Measurements from ENCODE around the gene CST6. TPM values are rescaled to one million over a fixed set of nuclear protein-coding genes. Genes with fewer than 3 reads are reported as not detected.

Gene CST6
- total and polyA plus RNA-seq, 2 of the 13 experiments (the other 11 are each of a cell fraction or from before 2014, with no cell fraction given) = not detected

DNA sequence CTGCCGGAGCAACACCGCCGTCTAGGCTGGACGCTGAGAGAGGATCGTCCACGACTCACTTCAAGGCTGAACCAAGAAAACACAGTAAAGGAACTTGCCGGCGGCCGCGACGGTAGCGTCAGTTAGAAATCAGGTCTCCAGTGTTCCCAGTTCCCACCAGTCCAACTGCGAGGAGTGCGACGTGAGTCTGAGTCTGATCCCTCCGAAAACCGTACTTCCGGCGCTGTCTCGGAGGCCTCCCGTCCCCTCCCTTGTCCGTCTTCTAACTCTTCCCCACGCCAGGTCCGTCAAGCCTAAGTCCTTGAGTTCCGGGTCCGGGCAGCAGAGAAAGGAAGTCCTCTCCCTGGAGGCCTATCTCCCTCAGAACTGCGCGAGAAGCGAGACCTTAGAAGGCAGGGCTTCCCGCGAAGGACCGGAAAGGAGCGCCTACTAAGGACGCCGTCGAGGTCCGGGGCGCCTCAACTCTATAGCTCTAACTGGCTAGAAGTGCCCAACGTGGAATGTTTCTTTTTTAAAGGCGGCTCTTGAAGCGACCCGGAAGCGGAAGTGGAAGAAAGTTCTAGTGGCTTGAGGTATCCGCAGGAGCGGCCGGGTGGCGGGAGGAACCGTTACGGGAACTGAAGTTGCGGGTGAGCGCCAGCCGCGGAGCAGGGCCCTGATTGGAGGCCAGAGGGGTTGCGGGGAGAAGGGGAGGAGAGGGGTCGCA is 9.7 kb upstream of the CST6 start, which contains the start of the genes BANF1 and EIF1AD (continued):
- TF ChIP-seq NONO (IDR thresholded peaks at IDR 0.05) (no peak), NONO (CRISPR knock-in tag; conservative IDR thresholded peaks at IDR 0.05) (peak; percentile 87), KLF11 (CRISPR knock-in tag; IDR thresholded peaks at IDR 0.05) (peak; percentile 89; the same call in 1 of the 2 replicates), TEAD3 (CRISPR knock-in tag; optimal IDR thresholded peaks at IDR 0.05; ENCODE audit: borderline replicate concordance) (peak; percentile 87), U2AF2 (IDR thresholded peaks at IDR 0.05; ENCODE audit: low read depth, low read length) (no peak), BCL6 (CRISPR knock-in tag; IDR thresholded peaks at IDR 0.05) (no peak), SNAI1 (CRISPR knock-in tag; IDR thresholded peaks at IDR 0.05; ENCODE audit: borderline replicate concordance) (no peak; the same call in 1 of the 2 replicates), KDM5A (IDR thresholded peaks at IDR 0.05; ENCODE audit: borderline replicate concordance, low read length) (peak; percentile 99), ZSCAN21 (CRISPR knock-in tag; IDR thresholded peaks at IDR 0.05; ENCODE audit: borderline replicate concordance) (peak; percentile 60; the same call in 1 of the 2 replicates), ZNF839 (CRISPR knock-in tag; IDR thresholded peaks at IDR 0.05; ENCODE audit: borderline replicate concordance) (peak; percentile 98), HDAC1 (CRISPR knock-in tag; IDR thresholded peaks at IDR 0.05) (peak; percentile 96), ZNF17 (CRISPR knock-in tag; IDR thresholded peaks at IDR 0.05) (no peak), HHEX (CRISPR knock-in tag; IDR thresholded peaks at IDR 0.05) (peak; percentile 46; the same call in 1 of the 2 replicates), TBL1XR1 (IDR thresholded peaks at IDR 0.05; ENCODE audit: borderline replicate concordance, low read length, partially characterized antibody) (peak; percentile 76)
- TF ChIP-seq, protein P1, sequence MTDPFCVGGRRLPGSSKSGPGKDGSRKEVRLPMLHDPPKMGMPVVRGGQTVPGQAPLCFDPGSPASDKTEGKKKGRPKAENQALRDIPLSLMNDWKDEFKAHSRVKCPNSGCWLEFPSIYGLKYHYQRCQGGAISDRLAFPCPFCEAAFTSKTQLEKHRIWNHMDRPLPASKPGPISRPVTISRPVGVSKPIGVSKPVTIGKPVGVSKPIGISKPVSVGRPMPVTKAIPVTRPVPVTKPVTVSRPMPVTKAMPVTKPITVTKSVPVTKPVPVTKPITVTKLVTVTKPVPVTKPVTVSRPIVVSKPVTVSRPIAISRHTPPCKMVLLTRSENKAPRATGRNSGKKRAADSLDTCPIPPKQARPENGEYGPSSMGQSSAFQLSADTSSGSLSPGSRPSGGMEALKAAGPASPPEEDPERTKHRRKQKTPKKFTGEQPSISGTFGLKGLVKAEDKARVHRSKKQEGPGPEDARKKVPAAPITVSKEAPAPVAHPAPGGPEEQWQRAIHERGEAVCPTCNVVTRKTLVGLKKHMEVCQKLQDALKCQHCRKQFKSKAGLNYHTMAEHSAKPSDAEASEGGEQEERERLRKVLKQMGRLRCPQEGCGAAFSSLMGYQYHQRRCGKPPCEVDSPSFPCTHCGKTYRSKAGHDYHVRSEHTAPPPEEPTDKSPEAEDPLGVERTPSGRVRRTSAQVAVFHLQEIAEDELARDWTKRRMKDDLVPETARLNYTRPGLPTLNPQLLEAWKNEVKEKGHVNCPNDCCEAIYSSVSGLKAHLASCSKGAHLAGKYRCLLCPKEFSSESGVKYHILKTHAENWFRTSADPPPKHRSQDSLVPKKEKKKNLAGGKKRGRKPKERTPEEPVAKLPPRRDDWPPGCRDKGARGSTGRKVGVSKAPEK (CRISPR knock-in tag; IDR thresholded peaks at IDR 0.05; ENCODE audit: borderline replicate concordance) = no peak
- TF ChIP-seq, protein P2, sequence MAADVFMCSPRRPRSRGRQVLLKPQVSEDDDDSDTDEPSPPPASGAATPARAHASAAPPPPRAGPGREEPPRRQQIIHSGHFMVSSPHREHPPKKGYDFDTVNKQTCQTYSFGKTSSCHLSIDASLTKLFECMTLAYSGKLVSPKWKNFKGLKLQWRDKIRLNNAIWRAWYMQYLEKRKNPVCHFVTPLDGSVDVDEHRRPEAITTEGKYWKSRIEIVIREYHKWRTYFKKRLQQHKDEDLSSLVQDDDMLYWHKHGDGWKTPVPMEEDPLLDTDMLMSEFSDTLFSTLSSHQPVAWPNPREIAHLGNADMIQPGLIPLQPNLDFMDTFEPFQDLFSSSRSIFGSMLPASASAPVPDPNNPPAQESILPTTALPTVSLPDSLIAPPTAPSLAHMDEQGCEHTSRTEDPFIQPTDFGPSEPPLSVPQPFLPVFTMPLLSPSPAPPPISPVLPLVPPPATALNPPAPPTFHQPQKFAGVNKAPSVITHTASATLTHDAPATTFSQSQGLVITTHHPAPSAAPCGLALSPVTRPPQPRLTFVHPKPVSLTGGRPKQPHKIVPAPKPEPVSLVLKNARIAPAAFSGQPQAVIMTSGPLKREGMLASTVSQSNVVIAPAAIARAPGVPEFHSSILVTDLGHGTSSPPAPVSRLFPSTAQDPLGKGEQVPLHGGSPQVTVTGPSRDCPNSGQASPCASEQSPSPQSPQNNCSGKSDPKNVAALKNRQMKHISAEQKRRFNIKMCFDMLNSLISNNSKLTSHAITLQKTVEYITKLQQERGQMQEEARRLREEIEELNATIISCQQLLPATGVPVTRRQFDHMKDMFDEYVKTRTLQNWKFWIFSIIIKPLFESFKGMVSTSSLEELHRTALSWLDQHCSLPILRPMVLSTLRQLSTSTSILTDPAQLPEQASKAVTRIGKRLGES (CRISPR knock-in tag; IDR thresholded peaks at IDR 0.05; ENCODE audit: borderline replicate concordance) = no peak
- TF ChIP-seq, protein P3, sequence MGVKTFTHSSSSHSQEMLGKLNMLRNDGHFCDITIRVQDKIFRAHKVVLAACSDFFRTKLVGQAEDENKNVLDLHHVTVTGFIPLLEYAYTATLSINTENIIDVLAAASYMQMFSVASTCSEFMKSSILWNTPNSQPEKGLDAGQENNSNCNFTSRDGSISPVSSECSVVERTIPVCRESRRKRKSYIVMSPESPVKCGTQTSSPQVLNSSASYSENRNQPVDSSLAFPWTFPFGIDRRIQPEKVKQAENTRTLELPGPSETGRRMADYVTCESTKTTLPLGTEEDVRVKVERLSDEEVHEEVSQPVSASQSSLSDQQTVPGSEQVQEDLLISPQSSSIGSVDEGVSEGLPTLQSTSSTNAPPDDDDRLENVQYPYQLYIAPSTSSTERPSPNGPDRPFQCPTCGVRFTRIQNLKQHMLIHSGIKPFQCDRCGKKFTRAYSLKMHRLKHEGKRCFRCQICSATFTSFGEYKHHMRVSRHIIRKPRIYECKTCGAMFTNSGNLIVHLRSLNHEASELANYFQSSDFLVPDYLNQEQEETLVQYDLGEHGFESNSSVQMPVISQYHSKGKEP (CRISPR knock-in tag; IDR thresholded peaks at IDR 0.05) = peak; percentile 88
- TF ChIP-seq, protein P4, sequence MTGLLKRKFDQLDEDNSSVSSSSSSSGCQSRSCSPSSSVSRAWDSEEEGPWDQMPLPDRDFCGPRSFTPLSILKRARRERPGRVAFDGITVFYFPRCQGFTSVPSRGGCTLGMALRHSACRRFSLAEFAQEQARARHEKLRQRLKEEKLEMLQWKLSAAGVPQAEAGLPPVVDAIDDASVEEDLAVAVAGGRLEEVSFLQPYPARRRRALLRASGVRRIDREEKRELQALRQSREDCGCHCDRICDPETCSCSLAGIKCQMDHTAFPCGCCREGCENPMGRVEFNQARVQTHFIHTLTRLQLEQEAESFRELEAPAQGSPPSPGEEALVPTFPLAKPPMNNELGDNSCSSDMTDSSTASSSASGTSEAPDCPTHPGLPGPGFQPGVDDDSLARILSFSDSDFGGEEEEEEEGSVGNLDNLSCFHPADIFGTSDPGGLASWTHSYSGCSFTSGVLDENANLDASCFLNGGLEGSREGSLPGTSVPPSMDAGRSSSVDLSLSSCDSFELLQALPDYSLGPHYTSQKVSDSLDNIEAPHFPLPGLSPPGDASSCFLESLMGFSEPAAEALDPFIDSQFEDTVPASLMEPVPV (CRISPR knock-in tag; IDR thresholded peaks at IDR 0.05) = peak; percentile 55; the same call in 1 of the 2 replicates
- TF ChIP-seq, protein P5, sequence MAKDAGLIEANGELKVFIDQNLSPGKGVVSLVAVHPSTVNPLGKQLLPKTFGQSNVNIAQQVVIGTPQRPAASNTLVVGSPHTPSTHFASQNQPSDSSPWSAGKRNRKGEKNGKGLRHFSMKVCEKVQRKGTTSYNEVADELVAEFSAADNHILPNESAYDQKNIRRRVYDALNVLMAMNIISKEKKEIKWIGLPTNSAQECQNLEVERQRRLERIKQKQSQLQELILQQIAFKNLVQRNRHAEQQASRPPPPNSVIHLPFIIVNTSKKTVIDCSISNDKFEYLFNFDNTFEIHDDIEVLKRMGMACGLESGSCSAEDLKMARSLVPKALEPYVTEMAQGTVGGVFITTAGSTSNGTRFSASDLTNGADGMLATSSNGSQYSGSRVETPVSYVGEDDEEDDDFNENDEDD (CRISPR knock-in tag; IDR thresholded peaks at IDR 0.05; ENCODE audit: borderline replicate concordance) = peak; percentile 84; the same call in 1 of the 2 replicates

All from HepG2 (cell line).